CD1c-positive myeloid dendritic cell (primary cell): ENCODE measurements around the gene RTP5.
A peak's percentile ranks its signal among the peaks of the same experiment; 100 is the strongest.

Experiments
- DNase-seq: peaks from one replicate; pipeline ENCODE4 v3.0.0-alpha.2; 2016; ENCODE audit errors: extremely low spot score

The RTP5 gene

DNA sequence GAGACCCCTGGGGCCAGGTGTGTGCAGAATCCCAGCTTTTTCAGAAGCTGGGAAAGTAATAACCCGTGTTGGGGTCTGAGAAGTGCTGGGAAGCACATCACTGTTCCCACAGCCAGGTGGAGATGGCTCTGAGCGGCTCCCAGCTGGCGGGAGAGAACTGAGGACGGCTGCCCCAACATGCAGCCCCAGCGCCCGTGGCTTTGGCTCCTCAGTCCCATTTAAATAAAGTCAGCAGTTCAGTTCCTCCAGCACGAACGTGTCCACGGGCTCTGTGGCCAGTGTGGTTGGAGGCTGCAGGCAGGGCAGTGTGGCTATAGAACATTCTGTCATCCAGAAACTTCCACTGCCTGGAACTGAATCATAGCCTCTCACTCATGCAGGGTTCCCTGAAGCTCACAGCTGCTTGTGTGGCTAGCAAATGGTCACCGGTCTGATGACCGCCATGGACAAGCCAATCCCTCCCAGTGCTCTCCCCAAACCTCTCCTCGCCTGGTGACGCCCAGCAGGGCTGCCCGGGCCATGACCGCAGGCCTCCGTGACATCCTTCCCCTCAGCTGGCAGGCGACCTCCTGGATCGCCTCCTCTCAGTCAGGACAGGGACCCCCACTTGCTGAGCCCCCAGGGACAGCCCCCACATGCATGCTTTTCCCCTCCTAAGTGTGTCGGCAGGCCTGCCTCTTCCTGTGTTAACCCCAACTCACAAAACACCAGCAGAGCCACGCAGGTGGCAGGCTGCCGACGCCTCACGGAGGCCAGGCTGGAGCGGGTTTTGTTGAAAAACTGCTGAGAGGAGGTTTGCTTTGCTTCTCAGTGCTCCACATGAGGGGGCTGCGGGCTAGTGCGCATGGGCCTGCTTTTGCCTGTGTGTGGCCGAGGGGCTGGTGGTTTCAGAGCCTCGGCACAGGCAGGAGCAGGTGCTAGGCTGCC, 1.3 kb downstream of the RTP5 start:
- no peak for DNase-seq

DNA sequence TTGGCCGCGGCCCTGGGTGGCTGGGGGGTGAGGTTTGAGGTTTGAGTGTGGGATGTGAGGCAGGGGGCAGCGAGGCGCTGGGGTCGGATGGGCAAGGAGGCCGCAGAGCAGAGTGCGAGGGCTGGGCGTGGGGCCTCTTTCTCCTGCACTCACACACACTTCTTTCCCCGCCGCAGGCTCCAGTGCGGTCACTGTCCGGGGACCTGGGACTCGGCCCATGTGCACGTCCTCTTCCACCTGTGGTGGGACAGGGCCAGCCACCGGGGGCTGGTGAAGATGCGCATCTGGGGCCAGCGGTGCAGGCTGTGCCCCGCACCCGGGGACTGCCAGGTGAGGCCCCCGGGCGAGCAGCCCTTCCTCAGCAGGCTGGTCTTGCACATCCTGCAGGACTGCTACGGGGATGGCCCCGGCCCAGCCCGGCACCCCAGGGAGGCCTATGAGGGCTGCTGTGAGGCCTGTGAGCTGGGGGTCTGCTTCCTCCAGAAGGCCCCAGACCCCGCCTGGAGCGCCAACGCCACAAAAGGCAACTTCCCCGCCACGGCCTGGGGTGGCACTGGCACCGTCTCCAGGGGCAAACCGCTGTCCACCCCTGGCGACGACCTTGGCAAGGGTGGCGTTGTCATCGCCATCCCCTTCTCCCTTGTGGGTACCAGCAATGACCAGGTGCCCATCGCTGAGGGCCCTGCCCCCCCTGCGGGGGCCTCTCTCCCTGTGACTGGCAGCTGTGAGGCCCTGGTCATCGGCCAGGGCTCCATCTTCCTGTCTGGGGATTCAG, 2.2 kb downstream of the RTP5 start:
- DNase-seq = no peak

DNA sequence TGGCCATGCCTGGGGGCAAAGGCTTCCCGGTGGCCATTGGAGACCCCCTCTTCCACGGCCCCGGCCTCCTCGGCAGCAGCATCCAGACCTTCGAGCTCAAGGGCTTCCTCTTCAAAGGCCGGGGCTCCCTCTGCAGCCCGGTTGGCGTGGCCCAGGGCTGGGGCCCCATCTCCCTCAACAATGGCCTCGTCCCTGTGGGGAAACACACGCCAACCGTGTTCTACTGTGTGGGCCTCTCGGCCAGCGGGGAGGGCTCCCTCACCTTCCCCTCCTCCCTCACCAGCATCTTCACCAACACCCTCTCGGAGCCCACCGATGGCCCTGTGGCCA, 2.7 kb downstream of the RTP5 start:
- DNase-seq = no peak

DNA sequence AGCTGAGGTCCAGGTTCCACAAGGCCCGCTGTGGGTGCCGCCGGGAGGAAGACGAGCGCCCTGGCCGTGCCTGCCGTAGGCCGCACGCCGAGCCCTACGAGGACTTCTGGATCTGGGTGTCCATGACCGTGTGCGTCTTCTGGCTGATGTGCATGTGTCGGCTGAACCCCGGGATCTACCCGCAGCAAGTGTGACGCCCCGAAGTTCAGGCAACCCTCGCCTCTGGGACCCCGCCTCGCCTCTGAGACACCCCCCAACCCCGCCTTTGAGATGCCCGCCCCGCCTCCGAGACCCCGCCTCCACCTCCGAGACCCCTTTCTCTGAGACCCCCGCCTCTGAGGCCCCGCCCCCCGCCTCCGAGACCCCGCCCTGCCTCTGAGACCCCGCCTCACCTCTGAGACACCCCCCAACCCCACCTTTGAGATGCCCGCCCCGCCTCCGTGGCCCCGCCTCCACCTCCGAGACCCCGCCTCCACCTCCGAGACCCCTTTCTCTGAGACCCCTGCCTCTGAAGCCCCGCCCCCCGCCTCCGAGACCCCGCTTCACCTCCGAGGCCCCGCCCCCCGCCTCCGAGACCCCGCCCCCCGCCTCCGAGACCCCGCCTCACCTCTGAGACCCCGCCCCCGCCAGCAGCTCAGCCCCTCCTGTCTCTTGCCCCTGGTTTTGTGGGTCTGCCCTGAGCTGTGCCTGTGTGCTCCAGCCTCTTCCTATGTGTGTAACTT, 3.7 kb downstream of the RTP5 start:
- DNase-seq = no peak

DNA sequence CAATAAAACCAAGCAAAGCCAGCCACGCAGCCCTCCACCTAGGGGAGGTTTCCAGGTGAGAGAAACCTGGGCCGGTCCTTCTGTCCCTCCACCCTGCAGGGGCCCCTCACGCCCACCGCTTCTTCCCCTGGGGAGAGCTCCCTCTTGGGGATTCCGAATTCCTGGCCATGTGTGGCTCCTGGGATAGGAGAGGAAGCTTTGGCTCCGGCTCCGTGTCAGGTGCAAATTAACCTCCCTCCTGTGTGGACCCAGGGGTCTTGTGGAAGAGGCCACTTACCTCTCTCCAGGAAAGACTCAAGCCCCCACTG, 4.2 kb downstream of the RTP5 start:
- no peak for DNase-seq

DNA sequence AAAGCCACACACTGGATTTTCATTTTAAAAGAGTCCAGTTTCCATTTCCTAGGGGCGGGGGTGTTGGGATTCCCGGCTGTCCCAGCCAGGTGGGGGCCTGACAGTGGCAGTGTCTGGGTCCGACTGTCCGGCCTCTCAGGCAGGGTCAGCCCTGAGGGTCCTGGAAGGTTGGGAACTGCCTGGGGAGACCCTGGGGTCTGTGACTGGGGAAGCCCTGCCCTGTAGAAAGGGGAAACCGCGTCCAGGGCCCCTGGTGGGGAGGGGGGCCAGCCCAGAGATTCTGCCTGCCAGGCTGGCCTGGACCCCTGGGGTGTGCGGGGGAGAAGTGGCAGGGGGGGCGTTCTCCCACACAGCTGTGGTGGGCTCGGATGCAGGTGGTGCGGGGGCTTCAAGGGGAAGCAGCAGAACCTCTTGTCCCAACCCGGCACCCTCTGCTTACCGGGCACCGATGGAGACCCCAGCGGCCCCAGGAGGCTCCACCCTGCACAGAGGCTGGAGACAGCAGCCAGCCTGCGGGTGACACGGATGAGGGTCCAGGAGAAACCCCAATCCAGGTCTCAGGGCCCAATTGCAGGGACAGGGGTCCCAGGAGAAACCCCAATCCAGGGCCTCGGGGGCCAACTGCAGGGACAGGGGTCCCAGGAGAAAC, 4.9 kb downstream of the RTP5 start:
- no peak for DNase-seq

DNA sequence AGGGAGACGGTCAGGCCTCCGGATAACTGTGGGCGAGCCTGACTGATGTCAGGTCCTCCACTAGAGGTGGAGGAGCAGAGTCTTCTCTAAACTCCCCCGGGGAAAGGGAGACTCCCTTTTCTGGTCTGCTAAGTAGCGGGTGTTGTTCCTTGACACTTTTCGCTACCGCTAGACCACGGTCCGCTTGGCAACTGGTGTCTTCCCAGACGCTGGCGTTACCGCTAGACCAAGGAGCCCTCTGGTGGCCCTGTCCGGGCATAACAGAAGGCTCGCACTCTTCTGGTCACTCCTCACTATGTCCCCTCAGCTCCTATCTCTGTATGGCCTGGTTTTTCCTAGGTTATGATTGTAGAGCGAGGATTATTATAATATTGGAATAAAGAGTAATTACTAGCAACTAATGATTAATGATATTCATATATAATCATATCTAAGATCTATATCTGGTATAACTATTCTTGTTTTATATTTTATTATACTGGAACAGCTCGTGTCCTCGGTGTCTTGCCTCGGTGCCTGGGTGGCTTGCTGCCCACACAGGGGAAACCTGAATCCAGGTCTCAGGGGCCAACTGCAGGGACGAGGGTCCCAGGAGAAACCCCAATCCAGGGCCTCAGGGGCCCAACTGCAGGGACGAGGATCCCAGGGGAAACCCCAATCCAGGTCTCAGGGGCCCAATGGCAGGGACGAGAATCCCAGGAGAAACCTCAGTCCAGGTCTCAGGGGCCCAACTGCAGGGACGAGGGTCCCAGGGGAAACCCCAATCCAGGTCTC, 6.4 kb downstream of the RTP5 start:
- DNase-seq = peak; percentile 33

DNA sequence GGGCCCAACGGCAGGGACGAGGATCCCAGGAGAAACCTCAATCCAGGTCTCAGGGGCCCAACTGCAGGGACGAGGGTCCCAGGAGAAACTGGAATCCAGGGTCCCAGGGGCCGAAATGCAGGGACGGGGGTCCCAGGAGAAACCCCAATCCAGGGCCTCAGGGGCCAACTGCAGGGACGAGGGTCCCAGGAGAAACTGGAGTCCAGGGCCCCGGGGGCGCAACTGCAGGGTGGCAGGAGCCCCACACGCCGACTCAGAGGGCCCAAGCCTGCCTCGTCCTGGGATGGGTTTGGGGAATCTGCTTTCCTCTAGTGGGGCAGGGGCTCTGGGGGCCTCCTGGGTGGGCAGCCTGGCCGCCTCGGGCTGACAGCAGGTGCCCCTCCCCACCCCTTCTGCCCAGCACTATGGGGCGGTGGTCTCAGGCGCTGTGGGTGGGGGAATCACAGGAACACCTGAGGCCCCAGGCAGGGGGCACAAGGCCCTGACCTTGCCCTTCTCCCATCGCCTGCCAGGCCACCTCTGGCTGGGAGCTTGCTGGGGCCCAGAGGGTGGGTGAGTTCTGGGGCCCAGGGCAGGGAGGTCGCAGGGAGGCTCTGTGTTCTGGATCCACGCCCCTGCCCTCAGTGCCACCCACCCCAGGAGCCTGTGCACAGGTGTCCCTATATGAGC, 7.1 kb downstream of the RTP5 start:
- DNase-seq = no peak

DNA sequence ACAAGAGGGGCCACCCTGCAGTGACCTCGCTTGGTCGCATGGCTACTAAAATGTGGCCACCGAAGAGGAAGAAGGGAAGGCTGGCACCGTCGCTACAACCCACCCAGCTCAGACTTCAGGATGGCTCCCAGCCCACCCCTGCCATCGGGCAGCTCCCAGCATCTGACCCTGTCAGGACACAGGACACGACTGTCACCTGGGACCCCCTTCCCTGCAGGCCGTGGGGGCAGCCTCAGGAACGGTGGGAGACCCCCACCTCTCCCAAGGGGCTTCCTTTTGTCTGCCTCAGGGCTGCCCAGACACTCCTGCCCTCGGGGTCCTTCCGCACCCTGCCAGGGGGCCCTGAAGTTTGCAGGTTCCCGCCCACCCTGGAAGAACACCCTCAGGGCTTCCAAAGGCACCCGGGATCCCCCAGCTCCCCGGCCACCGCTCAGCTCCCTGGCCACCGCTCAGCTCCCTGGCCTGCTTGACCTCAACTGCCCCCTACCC, 7.7 kb downstream of the RTP5 start:
- DNase-seq = no peak

DNA sequence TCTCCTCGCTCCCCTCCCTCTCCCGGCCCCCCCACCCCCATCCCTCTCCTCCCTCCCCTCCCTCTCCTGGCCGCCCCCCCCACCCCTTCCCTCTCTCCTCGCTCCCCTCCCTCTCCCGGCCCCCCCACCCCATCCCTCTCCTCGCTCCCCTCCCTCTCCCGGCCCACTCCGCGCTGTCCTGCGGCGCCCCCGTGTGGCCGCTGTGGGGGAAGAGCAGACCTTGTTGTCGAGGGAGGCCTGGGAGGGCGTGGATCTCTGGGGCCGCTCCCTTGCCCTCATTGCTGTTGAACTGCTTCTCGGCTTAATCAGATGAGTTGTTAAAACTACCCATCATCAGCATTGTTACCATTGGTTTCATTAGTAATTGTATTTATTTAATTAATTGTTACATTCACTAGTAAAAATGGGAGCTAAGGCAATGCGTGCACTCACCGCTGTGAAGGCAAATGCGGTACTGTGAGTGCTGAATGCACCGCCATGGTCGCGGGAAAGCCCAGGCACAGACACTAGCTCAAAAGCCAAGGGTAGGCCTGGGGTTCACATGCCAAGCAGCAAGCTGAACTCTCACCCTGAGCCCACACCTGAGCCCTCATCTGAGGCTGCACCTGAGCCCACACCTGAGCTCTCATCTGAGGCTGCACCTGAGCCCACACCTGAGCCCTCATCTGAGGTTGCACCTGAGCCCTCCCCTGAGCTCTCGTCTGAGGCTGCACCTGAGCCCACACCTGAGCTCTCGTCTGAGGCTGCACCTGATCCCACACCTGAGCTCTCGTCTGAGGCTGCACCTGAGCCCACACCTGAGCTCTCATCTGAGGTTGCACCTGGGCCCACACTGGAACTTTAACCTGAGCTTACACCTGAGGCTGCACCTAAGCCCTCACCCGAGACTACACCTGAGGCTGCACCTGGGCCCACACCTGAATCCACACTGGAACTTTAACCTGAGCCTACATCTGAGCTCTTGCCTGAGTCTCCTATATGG, 8.8 kb downstream of the RTP5 start:
- peak; percentile 82 for DNase-seq

DNA sequence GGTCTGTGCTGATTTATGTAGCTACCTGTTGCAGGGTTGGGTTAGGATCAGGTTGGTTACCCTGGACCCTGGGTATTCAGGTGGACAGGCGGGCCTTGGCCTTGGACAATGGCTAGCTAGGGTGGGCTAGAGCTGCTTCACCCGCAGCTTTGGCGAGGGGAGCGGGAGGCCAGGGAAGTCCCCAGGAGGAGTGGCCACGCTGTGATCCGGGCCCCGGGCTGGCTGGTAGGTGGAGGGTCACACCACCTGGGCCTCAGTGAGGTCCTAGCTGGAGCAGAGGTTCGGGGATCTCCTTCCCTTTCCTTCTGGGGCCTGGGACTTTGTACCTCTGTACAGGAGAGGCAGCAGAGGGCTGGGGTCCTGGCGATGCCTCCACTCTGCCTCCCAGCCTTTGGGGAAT, 9.8 kb downstream of the RTP5 start:
- DNase-seq = no peak

DNA sequence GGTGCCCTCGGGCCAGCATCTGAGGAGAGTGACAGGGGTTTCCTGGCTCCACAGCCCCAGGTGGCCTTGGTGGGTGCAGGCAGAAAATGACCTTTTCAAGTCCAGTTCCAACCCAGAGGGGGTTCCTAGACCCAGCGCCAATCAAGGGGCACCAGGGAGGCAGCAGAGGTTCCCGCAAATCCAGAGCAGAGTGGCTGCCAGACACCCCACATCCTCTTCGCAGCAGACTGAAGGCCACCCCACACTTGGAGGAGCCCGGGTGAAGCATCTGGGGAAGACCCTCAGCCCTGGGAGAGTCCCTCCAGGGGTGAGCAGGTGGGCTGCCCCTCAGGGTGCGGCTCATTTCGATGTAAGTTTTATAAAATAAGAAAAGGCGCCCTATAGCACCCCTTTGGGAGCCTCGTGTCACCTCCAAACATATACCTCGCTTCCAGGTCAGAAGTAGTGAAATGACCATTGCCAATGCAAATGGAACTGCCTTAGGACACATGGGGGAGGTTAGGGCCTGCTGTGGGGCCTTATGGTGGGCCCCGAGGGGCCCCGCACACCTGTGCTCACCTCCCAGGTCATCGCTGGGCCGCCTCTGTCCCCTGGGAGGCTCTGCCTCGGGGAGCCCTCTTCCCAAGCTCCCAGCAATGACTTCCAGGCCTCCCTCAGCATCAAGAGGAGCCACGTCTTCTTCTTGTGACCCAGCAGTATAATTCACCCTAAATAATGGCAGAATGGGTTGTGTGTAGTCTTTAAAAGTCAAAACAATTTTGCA, 11.0 kb downstream of the RTP5 start:
- no peak for DNase-seq

DNA sequence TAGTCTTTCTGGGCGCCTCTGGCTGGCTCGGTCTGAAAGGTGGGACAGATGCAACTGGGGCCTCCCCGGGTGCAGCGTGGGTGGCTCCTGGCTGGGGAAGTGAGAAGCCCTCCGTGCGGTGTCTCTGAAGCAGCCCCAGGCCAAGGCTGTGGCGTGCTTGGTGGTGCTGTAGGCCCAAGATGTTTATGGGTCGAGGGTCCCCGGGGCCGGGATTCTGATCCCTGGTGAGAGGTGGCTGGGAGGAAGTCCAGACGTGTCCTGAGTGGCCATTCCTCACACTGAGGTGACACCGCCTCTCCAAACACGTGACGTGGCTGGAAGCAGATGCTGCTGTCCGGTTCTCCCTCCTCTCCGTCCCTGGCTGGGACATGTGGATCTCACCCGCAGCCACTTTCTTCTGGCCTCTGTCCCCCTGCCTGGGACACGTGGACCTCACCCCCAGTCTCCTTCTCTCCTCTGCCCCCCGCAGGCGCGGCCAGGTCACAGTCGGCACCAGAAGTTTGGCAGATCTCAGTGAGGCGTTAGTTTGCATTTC, 12.6 kb downstream of the RTP5 start:
- DNase-seq = peak; percentile 80

DNA sequence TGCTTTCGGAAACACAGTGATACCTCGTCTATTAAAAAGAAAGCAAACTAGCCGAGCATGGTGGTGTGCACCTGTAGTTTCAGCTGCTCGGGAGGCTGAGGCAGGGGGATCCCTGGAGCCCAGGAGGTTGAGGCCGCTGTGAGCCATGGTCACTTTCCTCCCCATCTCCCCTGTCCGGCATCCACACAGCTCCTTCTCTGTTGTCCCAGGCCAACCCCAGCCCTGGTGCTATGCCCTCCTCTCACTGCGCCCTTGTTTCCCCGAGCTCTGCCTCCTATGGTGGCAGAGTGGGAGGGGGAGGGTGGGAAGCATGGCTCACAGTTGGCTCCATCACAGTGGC, 15.4 kb downstream of the RTP5 start:
- no peak for DNase-seq

DNA sequence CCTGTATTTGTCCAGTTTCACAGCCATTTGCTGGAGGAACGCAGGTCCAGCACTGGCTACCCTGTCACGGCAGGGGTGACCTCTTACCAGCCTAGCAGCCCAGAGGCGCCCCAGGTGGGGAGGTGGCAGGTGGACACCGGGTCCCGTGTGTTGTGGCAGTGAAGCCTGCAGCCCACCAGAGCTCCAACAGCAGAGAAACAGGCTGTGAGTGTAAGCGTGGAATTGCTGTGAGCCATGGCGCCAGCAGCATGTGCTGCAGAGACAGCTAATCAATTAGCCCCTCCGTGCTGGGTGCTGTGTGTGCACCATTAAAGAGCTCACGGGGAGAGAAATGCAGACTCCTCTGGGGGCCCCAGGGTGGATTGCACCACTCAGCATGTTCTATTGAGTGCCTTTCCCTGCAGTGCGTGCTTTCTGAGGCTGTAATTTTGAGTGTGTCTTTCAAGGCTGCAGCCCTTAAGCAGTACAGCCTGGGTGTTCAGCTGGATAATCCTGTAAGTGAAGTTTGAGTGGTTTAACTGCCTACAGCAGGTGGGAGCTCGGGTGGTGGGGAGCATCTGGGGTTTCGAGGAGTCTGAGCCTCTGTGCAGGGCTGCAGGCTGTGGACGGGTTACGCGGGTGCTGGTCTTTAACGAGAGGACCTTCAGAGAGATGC, 15.9 kb downstream of the RTP5 start:
- no peak for DNase-seq

DNA sequence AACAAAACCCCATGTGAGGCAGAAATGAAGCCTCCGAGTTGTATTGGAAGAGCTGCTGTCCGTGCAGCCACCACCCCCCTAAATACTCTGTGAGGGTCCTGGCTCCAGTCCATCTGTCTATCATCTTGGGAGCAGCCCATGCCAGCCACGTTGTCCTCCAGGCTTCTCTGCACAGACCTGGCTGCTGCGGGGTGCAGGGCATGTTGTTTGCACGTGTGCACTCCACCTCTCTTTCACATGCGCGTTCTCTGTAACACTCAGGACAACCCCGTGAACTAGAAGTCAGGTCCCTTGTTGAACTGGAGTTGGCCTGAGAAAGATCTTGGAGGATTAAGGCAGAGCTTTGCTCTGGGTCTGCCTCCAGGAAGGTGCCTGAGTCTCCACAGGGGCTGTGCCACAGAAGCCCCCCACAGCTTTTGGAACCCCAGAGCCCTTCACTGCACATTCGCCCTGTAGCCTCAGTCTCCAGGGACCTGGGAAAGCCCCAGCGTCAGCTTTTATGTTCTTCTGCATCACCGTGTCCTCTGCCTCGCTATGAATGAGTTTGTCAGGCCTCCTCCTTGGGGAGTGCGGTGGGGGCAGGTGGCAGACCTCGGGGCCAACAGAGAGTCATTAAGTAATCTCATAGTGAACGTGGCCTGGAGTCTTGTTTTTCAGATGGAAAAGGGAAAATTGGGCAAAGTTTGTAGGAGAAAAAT, 16.6 kb downstream of the RTP5 start:
- no peak for DNase-seq

DNA sequence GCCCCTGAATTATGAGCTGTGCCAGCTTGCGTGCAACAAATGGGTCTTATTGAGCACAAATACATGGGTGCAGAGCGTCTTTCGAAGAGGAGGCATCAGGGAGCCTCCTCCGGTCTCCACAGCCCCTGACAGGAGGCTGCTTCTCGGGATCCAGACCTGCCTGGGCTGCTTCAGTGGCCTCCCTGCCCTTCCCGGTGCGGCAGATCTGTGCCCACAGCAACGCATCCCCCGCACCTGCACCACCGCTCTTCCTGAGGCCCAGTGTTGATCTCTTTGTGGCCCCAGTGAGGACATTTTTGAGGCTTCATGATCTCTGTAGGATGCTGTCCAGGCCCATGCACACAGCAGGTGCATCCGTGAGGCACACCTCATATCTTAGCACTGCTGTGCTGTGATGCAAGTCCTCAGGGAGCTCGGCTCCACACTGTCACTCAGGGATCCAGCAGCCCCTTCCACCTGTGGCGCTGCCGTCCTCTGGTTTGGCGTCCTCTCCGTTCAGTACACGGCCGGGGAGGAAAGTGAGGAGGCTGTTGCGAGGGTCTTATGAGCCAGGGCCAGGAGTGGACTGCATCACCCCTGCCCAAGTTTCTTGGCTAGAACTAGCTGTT, 17.4 kb downstream of the RTP5 start:
- DNase-seq = no peak
